Endodermal cell (in vitro differentiated cells): ENCODE results near the gene TOM1. TPM values are rescaled to one million over a fixed set of nuclear protein-coding genes. Genes with fewer than 3 reads are reported as not detected.

Experiments used
- DNase-seq: peaks from one replicate; pipeline ENCODE4 v3.0.0-alpha.2; 2017
- H3K27ac ChIP-seq: 2 replicates; pipeline ENCODE4 v1.5.1; 2013; ENCODE audit warnings: mild to moderate bottlenecking, low read depth, low read length, moderate library complexity
- H3K27me3 ChIP-seq: 2 replicates; pipeline ENCODE4 v1.6.1; 2013; ENCODE audit warnings: mild to moderate bottlenecking, low read length, moderate library complexity; ENCODE audit not compliant: insufficient read depth, control insufficient read depth, poor library complexity, severe bottlenecking
- H3K36me3 ChIP-seq: 2 replicates; pipeline ENCODE4 v1.7.0; 2013; ENCODE audit warnings: mild to moderate bottlenecking, low read length, moderate library complexity; ENCODE audit not compliant: control insufficient read depth, insufficient read depth
- H3K4me1 ChIP-seq: one replicate; pipeline ENCODE4 v1.7.0; 2013; ENCODE audit warnings: low read length; ENCODE audit not compliant: control insufficient read depth, insufficient read depth
- H3K4me3 ChIP-seq: 2 replicates; pipeline ENCODE4 v1.5.1; 2013; ENCODE audit warnings: mild to moderate bottlenecking, low read length, moderate library complexity
- H3K9ac ChIP-seq: 2 replicates; pipeline ENCODE4 v1.6.1; 2013; ENCODE audit warnings: mild to moderate bottlenecking, low read length, moderate library complexity; ENCODE audit not compliant: poor library complexity, severe bottlenecking; ENCODE audit errors: extremely low read depth
- H3K9me3 ChIP-seq: 2 replicates; pipeline ENCODE4 v1.6.1; 2013; ENCODE audit warnings: mild to moderate bottlenecking, low read length, moderate library complexity; ENCODE audit not compliant: control insufficient read depth
- H3K27ac Mint-ChIP-seq: 2 replicates; pipeline ENCODE4 v1.8.0; 2020; ENCODE audit warnings: mixed read lengths
- H3K27me3 Mint-ChIP-seq: 2 replicates; pipeline ENCODE4 v1.8.0; 2021; ENCODE audit warnings: mild to moderate bottlenecking, mixed read lengths; ENCODE audit not compliant: insufficient read depth
- H3K36me3 Mint-ChIP-seq: 2 replicates; pipeline ENCODE4 v1.8.0; 2020; ENCODE audit warnings: low read depth, mixed read lengths
- H3K4me1 Mint-ChIP-seq: 2 replicates; pipeline ENCODE4 v1.8.0; 2020; ENCODE audit warnings: mixed read lengths
- H3K4me3 Mint-ChIP-seq: 2 replicates; pipeline ENCODE4 v1.8.0; 2020; ENCODE audit warnings: mild to moderate bottlenecking, moderate library complexity, mixed read lengths
- H3K9me3 Mint-ChIP-seq: 2 replicates; pipeline ENCODE4 v1.8.0; 2020; ENCODE audit warnings: mild to moderate bottlenecking, mixed read lengths
- WGBS, 2 experiments: methylation state at CpG; one replicate each; pipeline versions ENCODE4 v1.1.5 to v1.1.7; 2013; ENCODE audit warnings: missing lambda C conversion rate in 2 of 2, mixed read lengths in 1 of 2; ENCODE audit not compliant: insufficient coverage in 1 of 2, insufficient read length in 1 of 2; 5-methylcytosine and 5-hydroxymethylcytosine counted together
- total RNA-seq, 2 donors: library from RNA; stranded (reverse); fragmentation: NEBNext Ultra II Directional in 1 of 2; extraction: Animal tissue kit (Norgen Biotek cat#: 25700) in 1 of 2; gene quantifications; 2 replicates in 1 of 2; 3 replicates in 1 of 2; pipeline ENCODE4 v1.2.1, GENCODE V29; 2021
- TF ChIP-seq, protein P1 (sequence below): fragments of 200-600 bp; sonication (generic); conservative IDR thresholded peaks from 2 replicates; pipeline ENCODE4 v1.5.0; 2021; ENCODE audit warnings: antibody characterized with exemption, mild to moderate bottlenecking

The TOM1 gene
- total RNA-seq, 2 donors from 2014 or later, result 31.3 to 33.3 TPM

DNA sequence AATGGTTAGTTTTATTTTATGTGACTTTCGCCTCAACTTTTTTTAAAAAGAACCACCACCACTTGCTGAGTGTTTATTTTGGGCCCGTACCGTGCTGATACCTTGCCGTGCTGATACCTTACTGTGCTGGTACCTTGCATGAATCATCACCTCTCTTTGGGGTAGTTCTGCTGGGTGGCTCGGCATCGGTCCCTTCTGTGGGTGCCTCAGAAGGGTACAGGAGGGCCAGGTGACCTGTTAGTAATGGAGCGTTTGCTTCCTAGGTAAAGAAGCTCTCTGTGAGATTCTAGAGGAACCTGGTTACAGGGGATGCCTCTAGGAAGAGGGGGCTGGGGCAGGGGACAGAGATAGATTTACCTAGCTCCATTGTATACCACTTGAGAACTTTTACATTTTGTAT lies 17.1 kb downstream of the TOM1 start:
- WGBS, 2 experiments, result 93 to 95% methylated on average over 4 to 7 of the region's 7 CpGs
- Mint-ChIP-seq H3K36me3 (peaks cover 3% of the 10 kb centered on the region), H3K4me1 (peaks cover 7% of the 10 kb centered on the region), H3K27me3 (no peaks in the 10 kb centered on the region), H3K4me3 (no peak overlapping the region), H3K27ac (no peak overlapping the region), H3K9me3 (no peaks in the 10 kb centered on the region)
- Histone ChIP-seq H3K27ac (no peak overlapping the region), H3K9ac (no peak overlapping the region), H3K9me3 (no peaks in the 10 kb centered on the region), H3K27me3 (no peaks in the 10 kb centered on the region), H3K36me3 (no peaks in the 10 kb centered on the region), H3K4me1 (no peaks in the 10 kb centered on the region), H3K4me3 (no peak overlapping the region)
- DNase-seq, result no peak
- TF ChIP-seq, protein P1, sequence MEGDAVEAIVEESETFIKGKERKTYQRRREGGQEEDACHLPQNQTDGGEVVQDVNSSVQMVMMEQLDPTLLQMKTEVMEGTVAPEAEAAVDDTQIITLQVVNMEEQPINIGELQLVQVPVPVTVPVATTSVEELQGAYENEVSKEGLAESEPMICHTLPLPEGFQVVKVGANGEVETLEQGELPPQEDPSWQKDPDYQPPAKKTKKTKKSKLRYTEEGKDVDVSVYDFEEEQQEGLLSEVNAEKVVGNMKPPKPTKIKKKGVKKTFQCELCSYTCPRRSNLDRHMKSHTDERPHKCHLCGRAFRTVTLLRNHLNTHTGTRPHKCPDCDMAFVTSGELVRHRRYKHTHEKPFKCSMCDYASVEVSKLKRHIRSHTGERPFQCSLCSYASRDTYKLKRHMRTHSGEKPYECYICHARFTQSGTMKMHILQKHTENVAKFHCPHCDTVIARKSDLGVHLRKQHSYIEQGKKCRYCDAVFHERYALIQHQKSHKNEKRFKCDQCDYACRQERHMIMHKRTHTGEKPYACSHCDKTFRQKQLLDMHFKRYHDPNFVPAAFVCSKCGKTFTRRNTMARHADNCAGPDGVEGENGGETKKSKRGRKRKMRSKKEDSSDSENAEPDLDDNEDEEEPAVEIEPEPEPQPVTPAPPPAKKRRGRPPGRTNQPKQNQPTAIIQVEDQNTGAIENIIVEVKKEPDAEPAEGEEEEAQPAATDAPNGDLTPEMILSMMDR, result no peak

DNA sequence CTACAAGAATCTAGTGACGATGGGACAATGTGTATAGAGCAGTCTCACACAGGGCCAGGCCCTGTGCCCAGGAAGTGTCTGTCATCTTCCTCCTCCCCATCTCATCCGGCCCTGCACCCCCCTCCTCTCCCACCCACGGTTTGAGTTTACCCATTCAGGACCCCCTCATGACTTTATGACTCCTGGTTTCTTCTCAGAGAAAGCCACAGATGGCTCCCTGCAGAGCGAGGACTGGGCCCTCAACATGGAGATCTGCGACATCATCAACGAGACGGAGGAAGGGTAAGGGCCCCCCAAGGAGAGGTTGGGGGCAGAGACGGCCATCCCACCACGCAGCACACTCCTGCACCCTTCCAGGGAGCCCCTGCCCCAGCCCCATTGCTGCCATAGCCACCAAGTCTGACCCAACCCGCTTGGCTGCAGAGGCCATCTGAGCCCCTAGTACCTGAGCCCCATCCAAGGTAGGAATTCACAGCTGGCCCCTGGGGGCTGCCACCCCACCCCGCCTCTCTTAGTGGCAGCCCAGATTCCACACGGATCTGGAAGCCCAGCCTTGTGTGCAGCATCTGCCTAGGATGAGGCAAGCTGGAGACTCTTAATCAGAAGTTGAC lies 18.1 kb downstream of the TOM1 start:
- H3K4me3 ChIP-seq, result no peak overlapping the region
- TF ChIP-seq, protein P1, result no peak
- no peaks in the 10 kb centered on the region for H3K9me3 ChIP-seq
- H3K27me3 ChIP-seq, result no peaks in the 10 kb centered on the region
- peak overlapping the region; percentile 26 for H3K27ac Mint-ChIP-seq
- H3K4me1 ChIP-seq, result no peaks in the 10 kb centered on the region
- no peaks in the 10 kb centered on the region for H3K9me3 Mint-ChIP-seq
- WGBS, 2 experiments, result 90% methylated on average over 8 to 12 of the region's 12 CpGs
- H3K36me3 ChIP-seq, result no peaks in the 10 kb centered on the region
- peaks cover 7% of the 10 kb centered on the region for H3K36me3 Mint-ChIP-seq
- H3K27me3 Mint-ChIP-seq, result no peaks in the 10 kb centered on the region
- no peak overlapping the region for H3K27ac ChIP-seq
- H3K9ac ChIP-seq, result no peak overlapping the region
- H3K4me1 Mint-ChIP-seq, result peaks cover under 1% of the 10 kb centered on the region
- DNase-seq, result no peak
- no peak overlapping the region for H3K4me3 Mint-ChIP-seq

DNA sequence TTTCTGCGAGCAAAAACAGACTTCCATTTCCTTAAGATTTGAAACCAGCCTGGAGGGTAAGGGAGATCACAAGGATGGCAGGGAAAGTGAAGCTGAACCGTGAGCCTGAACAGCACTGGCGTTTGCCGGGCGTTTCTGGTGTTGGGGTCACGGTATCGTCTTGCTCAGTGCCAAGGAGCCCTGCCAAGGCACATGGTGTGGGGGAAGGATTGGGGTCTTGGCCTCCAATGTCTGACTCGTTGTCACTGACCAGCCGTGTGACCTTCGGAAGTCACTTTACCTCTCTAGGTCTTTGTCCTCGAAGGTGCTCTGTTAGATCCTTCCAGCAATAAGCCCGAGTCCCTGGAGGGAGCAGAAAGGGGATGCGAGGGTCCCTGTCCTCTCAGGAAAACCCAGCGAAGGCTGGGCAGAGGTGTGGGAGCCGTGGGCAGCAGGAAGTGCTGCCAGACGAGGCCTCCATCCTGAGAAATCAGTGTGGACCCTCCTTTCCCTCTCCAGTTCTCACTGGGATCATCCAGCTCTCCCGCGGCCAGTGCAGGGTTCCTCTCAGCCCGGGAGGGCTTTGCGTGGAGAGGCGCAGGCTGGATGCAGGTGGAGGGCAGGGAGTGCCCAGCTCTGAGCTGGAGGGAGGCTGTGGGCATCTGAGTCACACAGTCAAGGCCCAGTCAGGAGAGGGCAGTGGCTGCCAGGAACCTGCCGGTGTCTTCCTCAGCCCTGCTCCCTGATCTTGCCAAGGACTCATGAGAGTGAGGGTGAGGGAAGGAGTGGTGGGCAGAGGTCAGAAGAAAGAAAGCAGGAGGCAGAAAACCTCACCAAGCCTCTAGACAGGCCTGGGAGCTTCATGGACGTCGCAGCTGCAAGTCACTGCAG lies 18.9 kb downstream of the TOM1 start:
- Histone ChIP-seq H3K27ac (no peak overlapping the region), H3K4me3 (no peak overlapping the region), H3K36me3 (peaks cover 2% of the 10 kb centered on the region), H3K27me3 (no peaks in the 10 kb centered on the region), H3K9ac (no peak overlapping the region), H3K4me1 (no peaks in the 10 kb centered on the region), H3K9me3 (no peaks in the 10 kb centered on the region)
- 93 to 97% methylated on average over 17 to 24 of the region's 24 CpGs for WGBS, 2 experiments
- no peaks in the 10 kb centered on the region for H3K9me3 Mint-ChIP-seq
- no peak overlapping the region for H3K4me3 Mint-ChIP-seq
- H3K36me3 Mint-ChIP-seq, result peaks cover 13% of the 10 kb centered on the region
- no peaks in the 10 kb centered on the region for H3K27me3 Mint-ChIP-seq
- TF ChIP-seq, protein P1, result no peak
- H3K27ac Mint-ChIP-seq, result no peak overlapping the region
- H3K4me1 Mint-ChIP-seq, result no peaks in the 10 kb centered on the region
- no peak for DNase-seq
